Liver (tissue), 9 donors: ENCODE measurements around the gene ARHGDIB. TPM values are rescaled to one million over a fixed set of nuclear protein-coding genes. Genes with fewer than 3 reads are reported as not detected.
A peak's percentile ranks its signal among the peaks of the same experiment; 100 is the strongest.

ENCODE experiments used
- DNase-seq: peaks from one replicate; pipeline ENCODE4 v3.0.0-alpha.2; 2017; ENCODE audit warnings: low spot score
- H3K27ac ChIP-seq, 2 donors: one replicate each; pipeline ENCODE4 v1.7.0; 2013; ENCODE audit warnings: inconsistent platforms in 2 of 2, low read length in 2 of 2, control low read depth in 1 of 2, low read depth in 1 of 2, mild to moderate bottlenecking in 1 of 2
- H3K27me3 ChIP-seq, 4 donors: one replicate each; pipeline versions ENCODE4 v1.6.1 to v1.7.0; 2013; ENCODE audit warnings: low read length in 3 of 4, inconsistent platforms in 1 of 4, mild to moderate bottlenecking in 1 of 4, moderate library complexity in 1 of 4; ENCODE audit not compliant: control insufficient read depth in 4 of 4, insufficient read depth in 4 of 4
- H3K36me3 ChIP-seq, 4 donors: one replicate each; pipeline versions ENCODE4 v1.6.1 to v1.7.0; 2013; ENCODE audit warnings: low read length in 3 of 4, mild to moderate bottlenecking in 3 of 4, low read depth in 1 of 4, moderate library complexity in 1 of 4; ENCODE audit not compliant: control insufficient read depth in 4 of 4, insufficient read depth in 3 of 4
- H3K4me1 ChIP-seq, 4 donors: one replicate each; pipeline versions ENCODE4 v1.6.1 to v1.7.0; 2013; ENCODE audit warnings: low read length in 3 of 4, mild to moderate bottlenecking in 3 of 4, moderate library complexity in 1 of 4; ENCODE audit not compliant: control insufficient read depth in 4 of 4, insufficient read depth in 4 of 4
- H3K4me3 ChIP-seq, 3 donors: one replicate each; pipeline versions ENCODE4 v1.6.1 to v1.7.0; 2013; ENCODE audit warnings: low read length in 3 of 3, control low read depth in 1 of 3, low read depth in 1 of 3, mild to moderate bottlenecking in 1 of 3
- H3K9ac ChIP-seq, 2 donors: one replicate each; pipeline ENCODE4 v1.7.0; 2013; ENCODE audit warnings: low read length in 2 of 2, mild to moderate bottlenecking in 2 of 2, moderate library complexity in 2 of 2, control low read depth in 1 of 2, low read depth in 1 of 2
- H3K9me3 ChIP-seq, 4 donors: one replicate each; pipeline versions ENCODE4 v1.6.1 to v1.7.0; 2013; ENCODE audit warnings: low read length in 3 of 4; ENCODE audit not compliant: control insufficient read depth in 4 of 4
- CTCF ChIP-seq: fragments of 150-350 bp; IDR thresholded peaks from 2 replicates; pipeline ENCODE4 v1.5.1; 2017; ENCODE audit warnings: improper control_type of control experiment, low read depth, low read length; ENCODE audit not compliant: missing input control
- RAD21 ChIP-seq, 2 donors: IDR thresholded peaks; 2 replicates each; pipeline ENCODE4 v1.6.1; 2016; ENCODE audit warnings: antibody characterized with exemption in 2 of 2, mild to moderate bottlenecking in 2 of 2
- SP1 ChIP-seq: IDR thresholded peaks from 2 replicates; pipeline ENCODE4 v1.6.1; 2018; ENCODE audit warnings: antibody characterized with exemption, mild to moderate bottlenecking
- YY1 ChIP-seq: IDR thresholded peaks from 2 replicates; pipeline ENCODE4 v1.6.1; 2016; ENCODE audit warnings: antibody characterized with exemption, mild to moderate bottlenecking
- WGBS: extraction: QIAGEN DNeasy Blood & Tissue Kit; methylation state at CpG from one replicate; pipeline ENCODE4 v1.1.7; 2013; 5-methylcytosine and 5-hydroxymethylcytosine counted together
- polyA plus RNA-seq, 2 donors: library from polyadenylated mRNA; stranded (reverse) in 1 of 2; unstranded in 1 of 2; fragments of 200-250 nt in 1 of 2; fragments of >200 nt in 1 of 2; fragmentation: Nextera tagmentation in 1 of 2; extraction: Ambion mirVana in 1 of 2; gene quantifications; one replicate each; pipeline versions ENCODE4 v1.2.1 to v1.2.3, GENCODE V29; 2013 to 2015
- total RNA-seq, 2 donors: library from RNA; depleted of rRNA; stranded (reverse); fragments of >200 nt; gene quantifications; one replicate each; pipeline ENCODE4 v1.2.3, GENCODE V29; 2014
- TF ChIP-seq, protein P1 (sequence below): IDR thresholded peaks from 2 replicates; pipeline ENCODE4 v1.6.1; 2016; ENCODE audit warnings: antibody characterized with exemption
- donor health status: healthy.
- donor health status: healthy.
- donor health status: healthy.
- donor health status: healthy.
- donor health status: healthy.

Gene ARHGDIB
- total and polyA plus RNA-seq, 4 donors, result 36.3 to 66.9 (median 47.5) TPM

DNA sequence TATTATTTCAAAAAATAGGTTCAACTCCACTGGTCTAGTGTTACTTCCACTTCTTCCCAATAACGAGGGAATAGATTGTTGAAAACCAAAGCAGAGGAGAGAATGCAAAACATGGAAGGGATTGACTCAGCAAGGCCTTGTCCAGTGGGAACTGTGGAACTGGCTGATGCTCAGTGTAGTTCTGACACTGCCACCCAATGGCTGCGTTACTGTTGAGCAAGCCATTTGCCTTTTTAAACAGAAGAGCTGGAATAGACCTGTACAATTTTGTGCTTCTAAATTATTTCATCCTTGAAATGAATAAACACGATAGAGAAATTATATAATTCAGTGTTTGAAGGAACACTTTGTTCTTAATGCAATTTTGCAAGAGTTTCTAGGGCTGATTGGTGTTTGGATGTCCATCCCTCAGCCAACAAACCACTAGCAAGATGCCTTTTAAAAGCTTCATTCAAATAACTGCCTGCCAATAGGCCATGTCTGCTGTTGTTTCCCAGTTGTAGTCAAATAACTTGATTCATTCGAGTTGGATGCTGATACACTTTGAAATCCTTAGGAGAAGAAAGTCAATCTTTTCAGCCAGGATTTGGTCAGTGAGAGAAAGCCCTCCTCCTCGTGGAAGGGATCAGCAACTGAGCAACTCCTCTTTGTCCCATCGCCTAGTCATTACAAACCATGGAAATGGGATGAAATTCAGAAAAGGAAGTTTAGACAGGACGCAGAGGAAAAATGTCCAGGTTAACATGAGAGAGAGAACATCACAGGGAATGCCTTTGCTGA, 68.5 kb downstream of the ARHGDIB start:
- Histone ChIP-seq H3K9ac (no peak overlapping the region), H3K27ac (peak overlapping the region; percentile 23 to 40), H3K27me3 (no peaks in the 10 kb centered on the region), H3K4me1 (no peaks in the 10 kb centered on the region), H3K9me3 (no peaks in the 10 kb centered on the region), H3K4me3 (no peak overlapping the region), H3K36me3 (no peaks in the 10 kb centered on the region)
- TF ChIP-seq CTCF (peak; percentile 12), YY1 (no peak), SP1 (no peak), RAD21 (IDR thresholded peaks at IDR 0.05) (peak; percentile 44 to 54)
- TF ChIP-seq, protein P1, sequence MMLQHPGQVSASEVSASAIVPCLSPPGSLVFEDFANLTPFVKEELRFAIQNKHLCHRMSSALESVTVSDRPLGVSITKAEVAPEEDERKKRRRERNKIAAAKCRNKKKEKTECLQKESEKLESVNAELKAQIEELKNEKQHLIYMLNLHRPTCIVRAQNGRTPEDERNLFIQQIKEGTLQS, result no peak
- DNase-seq, result no peak
- 70% methylated on average over 7 of the region's 7 CpGs for WGBS

Other genes starting within 250 kb of the ARHGDIB start
- 10 to 100 TPM; 10.9 to 13.6 TPM for gene WBP11, start 158.1 kb downstream of the ARHGDIB start, total RNA-seq
- gene WBP11, start 158.1 kb downstream of the ARHGDIB start, polyA plus RNA-seq, result 10 to 100 TPM in 1 of 2 donors, 1 to 10 TPM in 1; 9.9 to 16.6 TPM
- gene C12orf60, start 157.9 kb downstream of the ARHGDIB start, total RNA-seq, result 1 to 10 TPM in 1 of 2 donors, under 1 TPM in 1; 0.50 to 1.5 TPM
- 1 to 10 TPM in 1 of 2 donors, under 1 TPM in 1; 0.53 to 1.9 TPM for gene C12orf60, start 157.9 kb downstream of the ARHGDIB start, polyA plus RNA-seq
- gene SMCO3, start 147.4 kb downstream of the ARHGDIB start, total RNA-seq, result under 1 TPM; 0.59 to 0.93 TPM
- gene SMCO3, start 147.4 kb downstream of the ARHGDIB start, polyA plus RNA-seq, result under 1 TPM; 0.17 to 0.54 TPM
- 10 to 100 TPM; 28.3 to 40.7 TPM for gene ART4, start 118.1 kb downstream of the ARHGDIB start, total RNA-seq
- gene ART4, start 118.1 kb downstream of the ARHGDIB start, polyA plus RNA-seq, result 10 to 100 TPM; 10.5 to 16.1 TPM
- gene MGP, start 75.7 kb downstream of the ARHGDIB start, total RNA-seq, result 1 to 10 TPM in 1 of 2 donors, under 1 TPM in 1; 0.98 to 6.1 TPM
- 10 to 100 TPM; 16.0 to 20.7 TPM for gene MGP, start 75.7 kb downstream of the ARHGDIB start, polyA plus RNA-seq
- 1 to 10 TPM in 1 of 2 donors, under 1 TPM in 1; 0.59 to 5.8 TPM for gene ERP27, start 23.1 kb downstream of the ARHGDIB start, total RNA-seq
- gene ERP27, start 23.1 kb downstream of the ARHGDIB start, polyA plus RNA-seq, result under 1 TPM; 0.14 to 0.43 TPM
- gene PDE6H, start 11.4 kb upstream of the ARHGDIB start, total RNA-seq, result not detected
- not detected for gene PDE6H, start 11.4 kb upstream of the ARHGDIB start, polyA plus RNA-seq